Measurements from ENCODE around the gene KICS2.

- TF ChIP-seq CTCF (IDR thresholded peaks at IDR 0.05) (no peak), POLR2AphosphoS5 (IDR thresholded peaks at IDR 0.05) (no peak), POLR2A (IDR thresholded peaks at IDR 0.05) (no peak)
These were observed 3.5 kb downstream of the KICS2 start for GRCh38 chr12:64218597-64218996.
